Uterus (tissue), 4 donors: ENCODE data around the gene TUBA3D. TPM values are rescaled to one million over a fixed set of nuclear protein-coding genes. Genes with fewer than 3 reads are reported as not detected.
"Not testable (repeated sequence)": the region's sequence is repeated elsewhere in the genome, so short reads cannot be mapped to it uniquely, and the experiment has no call there.

Experiments used
- DNase-seq, 2 donors: peaks; one replicate each; pipeline ENCODE4 v3.0.0-alpha.2; 2019 to 2020
- H3K27ac ChIP-seq, 2 donors: fragments of 200-600 bp; sonication (generic); 1 replicate in 1 of 2; 2 replicates in 1 of 2; pipeline ENCODE4 v1.5.1; 2016 to 2018
- H3K27me3 ChIP-seq, 2 donors: fragments of 200-600 bp; sonication (generic); one replicate each; pipeline ENCODE4 v1.5.1; 2018 to 2019; ENCODE audit warnings: control low read depth in 1 of 2
- H3K36me3 ChIP-seq, 2 donors: fragments of 200-600 bp; sonication (generic); one replicate each; pipeline ENCODE4 v1.5.1; 2019; ENCODE audit warnings: control low read depth in 1 of 2
- H3K4me1 ChIP-seq, 2 donors: fragments of 200-600 bp; sonication (generic); one replicate each; pipeline ENCODE4 v1.5.1; 2018 to 2019; ENCODE audit warnings: control low read depth in 1 of 2
- H3K4me3 ChIP-seq, 2 donors: fragments of 200-600 bp; sonication (generic); 1 replicate in 1 of 2; 2 replicates in 1 of 2; pipeline ENCODE4 v1.5.1; 2018 to 2019; ENCODE audit warnings: mild to moderate bottlenecking in 1 of 2
- H3K9me3 ChIP-seq, 2 donors: fragments of 200-600 bp; sonication (generic); one replicate each; pipeline ENCODE4 v1.5.1; 2019; ENCODE audit warnings: control low read depth in 1 of 2
- CTCF ChIP-seq, 4 experiments: fragments of 200-600 bp in 2 of 4; fragments of 450-650 bp in 2 of 4; sonication (generic) in 2 of 4; IDR thresholded peaks; one replicate each; pipeline ENCODE4 v1.5.1; 2016 to 2019; ENCODE audit warnings: antibody characterized with exemption in 4 of 4, mild to moderate bottlenecking in 2 of 4, moderate library complexity in 1 of 4
- POLR2A ChIP-seq, 2 donors: fragments of 450-650 bp; IDR thresholded peaks; one replicate each; pipeline ENCODE4 v1.6.1; 2016; ENCODE audit warnings: antibody characterized with exemption in 2 of 2, mild to moderate bottlenecking in 1 of 2, moderate library complexity in 1 of 2
- intact Hi-C: fragments of 100-400 bp; cut with DNase I; formaldehyde crosslinking; loops from one replicate; pipeline ENCODE4 v1.15.1; 2023; ENCODE audit warnings: low total_unique reads
- total RNA-seq, 4 donors: library from RNA; depleted of rRNA in 3 of 4; stranded (reverse); fragments of >200 nt in 3 of 4; gene quantifications; one replicate each; pipeline versions ENCODE4 v1.1.0 to v1.2.4, GENCODE V29; 2014 to 2023
- donor health status: DM: yes; HTN: yes; CAD: no.

The TUBA3D gene
- total RNA-seq, 4 donors from 2014 or later: 1.0 to 30.3 (median 9.3) TPM

- TF ChIP-seq CTCF (IDR thresholded peaks at IDR 0.05): no peak
- TF ChIP-seq POLR2A (IDR thresholded peaks at IDR 0.05): no peak
- intact Hi-C loops: no loop called here
- no peak for DNase-seq
- Histone ChIP-seq H3K4me1 (no peaks in the 10 kb centered on the region), H3K9me3 (no peaks in the 10 kb centered on the region), H3K4me3 (peak overlapping the region; percentile 74 to 76), H3K27me3 (no peaks in the 10 kb centered on the region), H3K27ac (peak overlapping the region; percentile 88 to 92), H3K36me3 (no peaks in the 10 kb centered on the region)
Observed at GRCh38 chr2:131493199-131493968, 17.5 kb downstream of the TUBA3D start.

GRCh38 chr2:131495506-131495905 is 19.6 kb downstream of the TUBA3D start:
- DNase-seq, H3K27ac ChIP-seq, H3K27me3 ChIP-seq, H3K4me3 ChIP-seq, H3K36me3 ChIP-seq, intact Hi-C loops, H3K4me1 ChIP-seq, H3K9me3 ChIP-seq: not testable (repeated sequence)

GRCh38 chr2:131498321-131498973 is 22.5 kb downstream of the TUBA3D start:
- H3K27me3 ChIP-seq, intact Hi-C loops, H3K4me1 ChIP-seq, H3K36me3 ChIP-seq, H3K4me3 ChIP-seq, H3K9me3 ChIP-seq, DNase-seq, H3K27ac ChIP-seq: not testable (repeated sequence)

GRCh38 chr2:131503587-131503986 is 27.7 kb downstream of the TUBA3D start:
- H3K9me3 ChIP-seq, H3K4me1 ChIP-seq, DNase-seq, H3K27ac ChIP-seq, intact Hi-C loops, H3K27me3 ChIP-seq, H3K4me3 ChIP-seq, H3K36me3 ChIP-seq: not testable (repeated sequence)

- H3K27me3 ChIP-seq, DNase-seq, H3K36me3 ChIP-seq, intact Hi-C loops, H3K27ac ChIP-seq, H3K4me3 ChIP-seq, H3K9me3 ChIP-seq, H3K4me1 ChIP-seq: not testable (repeated sequence)
Observed at GRCh38 chr2:131504082-131504750, 28.3 kb downstream of the TUBA3D start.

- H3K9me3 ChIP-seq: no peaks in the 10 kb centered on the region
- no peaks in the 10 kb centered on the region for H3K36me3 ChIP-seq
- no peak overlapping the region for H3K4me3 ChIP-seq
- intact Hi-C loops: no loop called here
- TF ChIP-seq POLR2A (IDR thresholded peaks at IDR 0.05): no peak
- no peak for TF ChIP-seq CTCF (IDR thresholded peaks at IDR 0.05)
- H3K27ac ChIP-seq: no peak overlapping the region
- no peaks in the 10 kb centered on the region for H3K4me1 ChIP-seq
- H3K27me3 ChIP-seq: no peaks in the 10 kb centered on the region
- DNase-seq: no peak
Observed at GRCh38 chr2:131509615-131510014, 33.7 kb downstream of the TUBA3D start.

GRCh38 chr2:131511291-131511968 is 35.5 kb downstream of the TUBA3D start:
- H3K36me3 ChIP-seq, intact Hi-C loops, H3K27me3 ChIP-seq, DNase-seq, H3K27ac ChIP-seq, H3K4me1 ChIP-seq, H3K9me3 ChIP-seq, H3K4me3 ChIP-seq: not testable (repeated sequence)

- intact Hi-C loops, H3K36me3 ChIP-seq, H3K4me1 ChIP-seq, H3K27ac ChIP-seq, H3K4me3 ChIP-seq, H3K9me3 ChIP-seq, H3K27me3 ChIP-seq, DNase-seq: not testable (repeated sequence)
Observed at GRCh38 chr2:131511969-131512870, 36.3 kb downstream of the TUBA3D start.

GRCh38 chr2:131514408-131515166 is 38.7 kb downstream of the TUBA3D start:
- H3K27me3 ChIP-seq, H3K9me3 ChIP-seq, H3K4me3 ChIP-seq, H3K4me1 ChIP-seq, H3K27ac ChIP-seq, intact Hi-C loops, H3K36me3 ChIP-seq, DNase-seq: not testable (repeated sequence)
